ENCODE data around the gene HDAC4.

- no peak for TF ChIP-seq CEBPB (IDR thresholded peaks at IDR 0.05)
- TF ChIP-seq TAF1 (IDR thresholded peaks at IDR 0.05; ENCODE audit: low read depth) = no peak
- no peak for TF ChIP-seq FOXM1 (IDR thresholded peaks at IDR 0.05; ENCODE audit: borderline replicate concordance, low read depth)
- no peak for TF ChIP-seq NFIC (IDR thresholded peaks at IDR 0.05)
- no peak for TF ChIP-seq REST (IDR thresholded peaks at IDR 0.05; ENCODE audit: low read depth)
Measured at GRCh38 chr2:239150125-239151011, 250.5 kb downstream of the HDAC4 start.

All from Ishikawa (cell line).